ENCODE results near the gene CTXND1.

Gene CTXND1

GRCh38 chr15:80251428-80252120 is 439 bp downstream of the CTXND1 start:
- no peak for DNase-seq

GRCh38 chr15:80250614-80251427 is 1.2 kb downstream of the CTXND1 start:
- DNase-seq, result no peak

- DNase-seq, result no peak
Observed at GRCh38 chr15:80249973-80250372, 2.0 kb downstream of the CTXND1 start.

- no peak for DNase-seq
Observed at GRCh38 chr15:80247320-80247719, 4.7 kb downstream of the CTXND1 start.

- no peak for DNase-seq
Observed at GRCh38 chr15:80246425-80246894, 5.6 kb downstream of the CTXND1 start.

GRCh38 chr15:80242802-80243201 is 9.2 kb downstream of the CTXND1 start:
- DNase-seq, result no peak

GRCh38 chr15:80242132-80242769 is 9.8 kb downstream of the CTXND1 start:
- DNase-seq, result no peak

- DNase-seq, result no peak
Observed at GRCh38 chr15:80241508-80241907, 10.5 kb downstream of the CTXND1 start.

GRCh38 chr15:80240276-80240675 is 11.7 kb downstream of the CTXND1 start:
- DNase-seq, result no peak

- DNase-seq, result no peak
Observed at GRCh38 chr15:80234883-80235282, 17.1 kb downstream of the CTXND1 start.

GRCh38 chr15:80233581-80233980 is 18.4 kb downstream of the CTXND1 start:
- DNase-seq, result no peak

- DNase-seq, result no peak
Observed at GRCh38 chr15:80231371-80231770, 20.6 kb downstream of the CTXND1 start.

- DNase-seq, result no peak
Observed at GRCh38 chr15:80228959-80229610, 22.9 kb downstream of the CTXND1 start.

- no peak for DNase-seq
Observed at GRCh38 chr15:80219955-80220354, 32.1 kb downstream of the CTXND1 start.

- DNase-seq, result no peak
Observed at GRCh38 chr15:80217327-80217900, 34.6 kb downstream of the CTXND1 start.

- no peak for DNase-seq
Observed at GRCh38 chr15:80216911-80217310, 35.1 kb downstream of the CTXND1 start.

GRCh38 chr15:80216141-80216540 is 35.9 kb downstream of the CTXND1 start:
- no peak for DNase-seq

- DNase-seq, result no peak
Observed at GRCh38 chr15:80214910-80215309, 37.1 kb downstream of the CTXND1 start.

- no peak for DNase-seq
Observed at GRCh38 chr15:80211976-80212375, 40.0 kb downstream of the CTXND1 start.

- no peak for DNase-seq
Observed at GRCh38 chr15:80210611-80211573, 41.1 kb downstream of the CTXND1 start.
